HG02973 (cell line): ENCODE measurements around the gene PIK3CD.
"Not testable (repeated sequence)": the region's sequence is repeated elsewhere in the genome, so short reads cannot be mapped to it uniquely, and the experiment has no call there.

ENCODE experiments used
- ATAC-seq: cut with Tn5 transposase; IDR thresholded peaks from one replicate; pipeline ENCODE4 v1.9.1; 2021; ENCODE audit warnings: moderate library complexity; ENCODE audit not compliant: unreplicated experiment

Gene PIK3CD

GRCh38 chr1:9618909-9619679 is 32.4 kb upstream of the PIK3CD start:
- ATAC-seq, result no peak

DNA sequence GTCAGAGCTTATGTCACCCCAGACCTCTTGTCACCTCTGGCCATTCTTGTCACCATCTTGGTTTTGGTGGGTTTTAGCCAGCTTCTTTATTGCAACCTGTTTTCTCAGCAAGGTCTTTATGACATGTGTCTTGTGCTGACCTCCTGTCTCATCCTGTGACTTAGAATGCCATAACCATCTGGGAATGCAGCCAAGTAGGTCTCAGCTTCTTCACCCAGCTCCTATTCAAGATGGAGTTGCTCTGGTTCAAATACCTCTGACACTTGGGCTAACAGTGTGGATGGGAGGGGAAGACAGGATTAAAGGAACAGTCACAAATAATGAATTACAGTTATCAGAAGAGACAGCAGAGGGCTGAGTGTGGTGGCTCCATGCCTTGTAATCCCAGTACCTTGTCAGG is 30.5 kb upstream of the PIK3CD start:
- ATAC-seq, result no peak

- ATAC-seq, result no peak
Observed at GRCh38 chr1:9624081-9624480, 27.4 kb upstream of the PIK3CD start.

DNA sequence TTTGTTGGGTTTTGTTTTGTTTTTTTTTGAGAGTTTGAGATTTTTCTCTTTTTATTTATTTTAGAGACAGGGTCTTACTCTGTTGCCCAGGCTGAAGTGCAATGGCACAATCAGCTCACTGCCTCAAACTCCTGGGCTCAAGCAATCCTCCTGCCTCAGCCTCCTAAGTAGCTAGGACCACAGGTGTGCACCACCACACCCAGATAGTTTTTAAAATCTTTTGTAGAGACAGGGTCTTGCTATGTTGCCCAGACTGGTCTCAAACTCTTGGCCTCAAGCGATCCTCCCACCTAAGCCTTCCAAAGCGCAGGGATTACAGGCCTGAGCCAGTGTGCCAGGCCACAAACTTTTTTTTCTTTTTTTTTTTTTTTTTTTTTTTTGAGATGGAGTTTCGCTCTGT is 26.5 kb upstream of the PIK3CD start:
- ATAC-seq, result not testable (repeated sequence)

DNA sequence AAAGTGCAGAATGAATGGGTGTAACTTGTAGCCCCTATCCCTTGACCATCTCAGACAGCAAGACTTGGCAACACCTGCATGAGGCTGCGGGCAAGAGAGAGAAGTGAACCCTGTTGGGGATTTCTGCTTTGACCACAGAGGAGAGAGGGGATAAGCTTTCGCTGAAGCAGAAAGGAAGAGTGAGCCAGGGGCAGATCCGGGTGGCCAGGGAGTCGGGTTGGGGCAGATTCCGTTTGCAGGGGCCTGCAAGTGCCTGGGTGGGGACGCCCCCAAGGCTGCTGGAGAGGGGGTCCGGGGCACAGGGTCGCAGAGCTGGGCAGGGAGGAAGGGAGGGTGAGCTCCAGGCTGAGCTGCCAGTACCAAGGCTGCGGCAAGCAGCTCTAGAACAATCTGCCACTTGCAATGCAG is 25.3 kb upstream of the PIK3CD start:
- ATAC-seq, result peak; percentile 38

DNA sequence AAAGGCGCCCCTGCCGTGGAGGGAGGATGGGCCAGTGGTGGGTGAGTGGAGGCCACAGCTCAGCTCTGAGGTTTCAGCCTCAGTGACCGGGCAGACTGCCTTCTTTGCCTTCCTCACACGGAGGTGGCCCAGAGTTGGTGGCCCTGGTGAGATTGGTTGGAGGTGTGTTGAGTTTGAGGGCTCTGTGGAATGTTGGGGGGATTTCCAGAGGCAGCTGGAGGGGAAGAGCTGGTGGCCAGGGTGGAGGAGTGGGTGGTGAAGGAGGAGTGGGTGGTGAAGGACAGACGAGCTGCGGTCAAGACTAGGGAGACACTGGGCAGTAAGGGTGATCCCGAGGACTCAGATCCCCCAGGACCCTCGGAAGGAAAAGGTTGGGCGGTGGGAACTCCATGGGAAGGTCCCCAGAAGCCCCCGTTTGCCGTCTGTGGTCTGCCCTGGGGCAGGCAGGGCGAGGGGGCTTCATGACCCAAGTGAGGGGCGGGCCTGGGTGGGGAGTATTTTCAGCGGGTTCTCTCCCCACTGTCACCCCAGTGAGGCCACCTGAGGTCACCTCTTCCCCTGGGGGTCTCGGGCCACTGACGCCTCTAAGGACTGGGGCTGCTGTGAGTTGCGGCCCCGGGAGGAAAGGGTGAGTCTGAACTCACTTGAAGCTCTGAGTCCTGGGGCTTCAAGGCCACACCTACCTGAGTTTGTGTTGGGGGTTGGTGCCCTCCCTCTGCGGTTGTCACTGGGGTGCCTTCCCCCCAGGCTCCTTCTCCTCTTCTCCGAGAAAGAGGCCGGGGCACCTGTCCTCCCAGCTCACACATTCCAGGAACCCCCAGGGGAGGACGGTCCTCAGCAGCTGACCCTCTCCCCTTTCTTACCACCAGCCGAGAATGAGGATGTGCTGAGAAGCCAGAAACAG is 22.7 kb upstream of the PIK3CD start:
- ATAC-seq, result no peak

DNA sequence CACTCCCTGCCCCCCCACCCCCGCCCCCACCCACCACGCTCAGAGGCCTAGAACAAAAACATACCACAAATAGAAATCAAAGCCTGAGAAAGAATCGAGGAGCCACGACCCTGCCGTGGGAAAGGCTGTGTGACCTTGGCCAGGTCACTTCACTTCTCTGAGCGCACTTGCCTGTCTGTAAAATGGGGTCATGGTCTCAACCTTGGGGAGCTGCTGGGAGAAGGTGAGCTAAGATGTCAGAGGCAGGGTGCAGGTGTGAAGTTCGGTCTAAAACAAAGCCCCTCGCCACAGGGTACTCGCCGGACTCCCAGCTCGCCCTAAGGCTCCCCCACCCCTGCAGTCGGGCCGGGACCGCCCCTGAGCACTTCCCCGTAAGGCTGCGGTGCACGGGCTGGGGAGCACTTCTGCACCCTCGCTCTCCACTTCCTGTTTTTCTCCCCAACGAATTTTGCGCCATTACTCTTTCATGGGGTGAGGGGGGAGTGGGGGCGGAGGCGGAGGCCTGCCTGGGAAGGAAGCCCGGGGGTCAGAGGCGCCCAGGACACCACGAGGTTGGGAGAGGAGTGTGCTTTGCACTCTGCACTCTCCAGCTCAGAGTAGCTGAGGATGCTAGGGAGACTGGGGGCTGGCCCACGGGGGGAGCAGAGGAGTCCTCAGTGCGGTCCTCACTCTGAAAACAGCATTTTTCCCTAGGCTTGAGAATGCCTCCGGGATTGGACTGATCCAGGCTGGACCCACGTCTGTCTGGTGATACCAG is 21.9 kb upstream of the PIK3CD start:
- ATAC-seq, result no peak

DNA sequence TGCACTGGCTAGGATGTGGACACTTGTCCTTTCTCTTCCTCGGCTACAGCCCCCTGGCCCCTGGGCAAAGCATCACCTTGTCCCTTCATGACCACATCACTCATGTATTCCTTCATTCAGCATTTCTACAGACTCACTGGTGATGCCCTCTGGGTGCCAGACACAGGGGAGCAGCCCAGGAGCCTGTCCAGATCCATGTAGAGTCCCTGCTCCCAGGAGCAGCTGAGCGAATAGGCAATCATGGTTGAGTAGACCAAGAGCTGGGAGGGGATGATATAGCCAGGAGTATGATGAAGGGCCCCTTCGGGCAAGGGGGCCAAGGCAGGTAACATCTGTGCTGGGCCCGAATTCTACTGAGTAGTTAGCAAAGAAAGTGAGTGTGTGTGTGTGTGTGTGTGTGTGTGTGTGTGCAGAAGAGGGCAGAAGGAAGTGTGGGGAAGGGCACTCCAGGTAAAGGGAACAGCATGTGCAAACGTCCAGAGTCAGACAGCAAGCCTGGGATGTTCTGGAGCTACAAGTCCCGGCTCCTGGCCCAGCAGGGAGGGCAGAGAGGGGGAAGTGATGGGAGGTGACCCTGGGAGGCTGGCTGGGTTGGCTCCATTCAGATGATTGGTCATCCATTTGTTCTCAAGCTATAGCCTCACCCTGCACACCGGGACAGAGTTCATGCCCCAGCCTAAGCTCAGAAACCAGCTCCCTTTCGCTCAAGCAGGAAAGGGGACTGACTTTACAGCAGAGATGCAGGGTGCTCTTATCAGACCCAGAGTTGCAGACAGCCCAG is 21.0 kb upstream of the PIK3CD start:
- ATAC-seq, result no peak

- no peak for ATAC-seq
Observed at GRCh38 chr1:9631613-9632012, 19.9 kb upstream of the PIK3CD start.

- no peak for ATAC-seq
Observed at GRCh38 chr1:9633493-9633892, 18.0 kb upstream of the PIK3CD start.

GRCh38 chr1:9634582-9634981 is 16.9 kb upstream of the PIK3CD start:
- no peak for ATAC-seq

DNA sequence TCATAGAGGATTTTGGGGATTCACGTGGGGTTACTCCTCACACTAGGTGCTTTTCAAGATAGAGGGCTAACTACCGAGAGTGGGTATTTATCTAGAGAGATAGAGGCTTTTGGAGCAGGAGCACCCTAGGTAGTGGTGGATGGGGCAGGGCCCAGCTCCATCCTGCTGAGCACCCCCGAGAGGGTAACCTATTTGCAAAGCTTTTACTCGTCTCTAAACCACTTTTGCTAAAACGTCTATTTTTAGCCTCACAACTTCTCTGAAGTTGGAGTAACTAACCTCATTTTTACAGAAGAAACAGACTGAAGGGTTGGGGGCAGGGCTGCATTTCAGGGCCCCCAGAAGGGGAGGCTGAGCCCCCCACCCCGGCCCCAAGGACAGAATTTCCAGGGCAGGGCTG is 12.3 kb upstream of the PIK3CD start:
- ATAC-seq, result no peak

DNA sequence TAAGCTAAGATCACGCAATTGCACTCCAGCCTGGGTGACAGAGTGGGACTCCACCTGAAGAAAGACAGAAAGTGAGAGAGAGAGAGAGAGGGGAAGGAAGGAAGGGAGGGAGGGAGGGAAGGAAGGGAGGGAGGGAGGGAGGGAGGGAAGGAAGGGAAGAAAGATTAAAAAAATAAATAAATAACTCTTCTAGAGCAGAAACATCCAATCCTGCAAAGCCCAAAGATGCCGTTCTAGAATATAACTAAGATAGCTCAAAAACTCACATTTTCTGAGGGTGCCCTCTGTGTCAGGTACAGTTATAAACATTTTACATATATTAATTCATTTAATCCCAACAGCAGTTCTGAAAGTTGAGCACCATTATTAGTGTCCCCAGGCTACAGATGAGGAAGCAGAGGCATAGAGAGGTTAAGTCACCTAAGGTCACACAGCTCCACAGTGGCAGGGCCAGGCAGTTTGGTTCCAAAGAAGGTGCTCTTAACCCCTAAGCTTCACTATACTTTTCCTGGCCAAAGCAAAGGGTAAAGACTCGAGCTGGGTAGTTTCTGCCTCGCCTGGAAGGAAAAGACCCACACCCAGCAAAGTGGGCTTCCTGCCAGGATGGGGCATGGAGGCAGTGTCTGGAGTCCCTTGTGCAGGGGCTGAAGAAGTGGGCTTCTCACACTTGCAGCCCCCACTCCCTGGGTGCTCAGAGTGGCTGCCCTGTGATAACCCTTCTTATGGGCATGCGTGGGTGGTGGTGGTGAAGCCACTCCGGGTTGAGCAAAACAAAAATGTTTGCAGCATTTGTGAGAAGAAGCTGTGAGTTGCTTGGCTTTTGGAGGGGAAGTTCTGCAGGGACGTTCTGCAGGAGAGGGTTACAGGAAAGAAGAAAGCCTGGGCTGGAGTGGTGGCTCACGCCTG is 7.9 kb upstream of the PIK3CD start:
- ATAC-seq, result no peak

DNA sequence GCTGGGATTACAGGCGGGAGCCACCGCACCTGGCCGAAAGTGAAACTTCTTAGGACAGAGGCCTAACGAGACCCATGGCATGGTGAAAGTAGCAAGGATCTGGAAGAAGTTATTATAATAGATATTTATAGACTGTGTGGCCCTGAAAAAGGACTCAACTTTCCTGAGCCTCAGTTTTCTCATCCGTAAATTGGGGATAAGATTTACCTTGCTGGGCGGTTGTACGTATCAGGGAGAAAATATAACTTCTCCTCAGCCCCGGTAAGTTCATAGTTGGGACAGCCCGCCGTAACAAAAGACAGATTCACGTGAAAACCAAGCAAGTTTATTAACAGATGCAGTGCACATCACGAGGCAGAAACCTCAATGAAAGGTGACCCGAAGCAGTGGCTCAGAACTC is 5.5 kb upstream of the PIK3CD start:
- ATAC-seq, result no peak

- ATAC-seq, result no peak
Observed at GRCh38 chr1:9648171-9648570, 3.4 kb upstream of the PIK3CD start.

DNA sequence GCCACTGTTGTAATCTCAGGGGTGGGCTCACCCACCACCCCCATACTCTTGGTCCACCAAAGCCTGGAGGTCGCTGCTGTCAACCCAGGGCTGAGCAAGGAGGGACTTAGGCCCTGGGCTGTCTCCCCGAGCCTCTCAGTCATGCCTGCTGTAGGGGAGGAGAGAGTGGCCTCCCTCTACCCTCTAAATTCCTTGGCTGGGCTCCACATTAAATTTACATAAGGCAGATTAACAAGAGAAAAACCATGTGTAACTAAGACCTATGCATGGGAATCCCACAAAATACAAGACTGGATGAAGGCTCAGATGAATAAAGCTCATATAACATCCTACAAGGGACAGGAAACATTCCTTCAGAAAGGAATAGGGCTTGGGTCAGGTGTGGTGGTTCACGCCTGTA is 1.8 kb upstream of the PIK3CD start:
- ATAC-seq, result no peak

DNA sequence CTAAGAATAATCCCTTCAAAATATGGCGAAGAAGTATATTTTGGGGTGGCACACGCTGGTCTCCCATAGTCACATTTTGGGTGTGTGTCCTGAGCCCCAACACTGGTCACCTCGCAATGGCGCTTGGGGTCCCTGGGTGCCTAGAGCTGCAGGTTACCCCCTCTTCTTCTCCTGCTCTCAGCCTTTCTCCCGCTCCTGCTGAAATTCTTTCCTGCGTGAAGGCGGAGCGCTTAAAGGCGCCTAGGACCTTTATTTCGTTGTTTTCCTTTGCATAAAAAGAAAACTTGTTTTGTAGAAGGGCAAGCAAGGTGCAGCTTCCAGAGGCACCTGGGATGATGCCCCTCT is 339 bp upstream of the PIK3CD start:
- ATAC-seq, result no peak

GRCh38 chr1:9652379-9653209 is 1.1 kb downstream of the PIK3CD start:
- peak; percentile 22 for ATAC-seq

DNA sequence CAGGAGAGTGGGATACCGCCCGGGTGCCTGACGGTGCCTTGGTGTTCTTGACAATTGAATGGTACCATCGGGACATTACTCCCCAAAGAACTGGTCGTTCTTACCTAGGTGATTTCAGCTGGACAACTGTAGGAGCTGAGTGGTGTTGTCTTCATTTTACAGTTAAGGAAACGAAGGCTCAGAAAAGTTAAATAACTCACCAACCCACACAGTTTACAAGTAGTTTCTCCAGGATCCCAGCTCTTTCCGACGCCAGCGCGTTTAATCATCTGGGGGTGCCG is 1.6 kb downstream of the PIK3CD start:
- ATAC-seq, result no peak
